A549 (cell line): ENCODE data around the gene BCL2L13.

Experiments used
- CTCF ChIP-seq: fragments of >200 bp; sonication (Bioruptor Twin); formaldehyde crosslinking; IDR thresholded peaks from 3 replicates; pipeline ENCODE4 v1.5.1; 2016
- HMGXB4 ChIP-seq: fragments of 250-450 bp; sonication (Bioruptor Pico); IDR thresholded peaks from 2 replicates; pipeline ENCODE4 v1.5.0; 2021; ENCODE audit warnings: mild to moderate bottlenecking, moderate library complexity, borderline replicate concordance

DNA sequence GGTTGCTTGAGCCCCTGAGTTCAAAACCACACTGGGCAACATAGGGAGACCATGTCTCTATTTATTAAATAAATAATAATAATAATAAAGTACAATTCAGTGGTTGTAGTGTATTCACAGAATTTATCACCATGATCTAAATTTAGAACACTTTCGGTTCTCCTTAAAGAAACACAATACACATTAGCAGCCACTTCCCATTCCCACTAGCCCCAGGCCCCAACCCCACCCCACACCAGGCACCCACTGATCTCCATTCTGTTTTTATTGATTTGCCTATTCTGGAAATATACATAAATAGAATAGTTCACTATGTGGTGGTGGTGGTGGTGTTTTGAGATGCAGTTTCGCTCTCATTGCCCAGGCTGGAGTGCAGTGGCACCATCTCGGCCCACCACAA, 45.7 kb downstream of the BCL2L13 start:
- TF ChIP-seq CTCF (no peak), HMGXB4 (CRISPR knock-in tag) (no peak)
